ENCODE results near the gene JRKL.

DNA sequence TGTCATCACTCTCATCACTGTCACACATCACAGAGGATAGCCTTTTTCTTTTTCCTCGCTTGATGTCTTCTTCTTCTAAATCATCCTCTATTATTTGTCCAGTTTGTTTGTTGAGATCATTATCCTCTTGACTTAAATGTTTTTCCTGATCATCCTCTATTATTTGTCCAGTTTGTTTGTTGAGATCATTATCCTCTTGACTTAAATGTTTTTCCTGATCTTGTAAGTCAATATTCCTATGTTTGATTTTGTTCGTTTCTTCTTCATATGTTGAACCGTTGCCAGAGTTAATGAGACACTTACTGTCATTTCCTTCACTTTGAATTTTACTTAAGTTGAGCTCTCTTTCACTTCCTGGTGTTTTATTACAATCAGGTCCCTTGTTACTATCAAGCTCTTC is 5.7 kb upstream of the JRKL start:
- TF ChIP-seq, protein P1, sequence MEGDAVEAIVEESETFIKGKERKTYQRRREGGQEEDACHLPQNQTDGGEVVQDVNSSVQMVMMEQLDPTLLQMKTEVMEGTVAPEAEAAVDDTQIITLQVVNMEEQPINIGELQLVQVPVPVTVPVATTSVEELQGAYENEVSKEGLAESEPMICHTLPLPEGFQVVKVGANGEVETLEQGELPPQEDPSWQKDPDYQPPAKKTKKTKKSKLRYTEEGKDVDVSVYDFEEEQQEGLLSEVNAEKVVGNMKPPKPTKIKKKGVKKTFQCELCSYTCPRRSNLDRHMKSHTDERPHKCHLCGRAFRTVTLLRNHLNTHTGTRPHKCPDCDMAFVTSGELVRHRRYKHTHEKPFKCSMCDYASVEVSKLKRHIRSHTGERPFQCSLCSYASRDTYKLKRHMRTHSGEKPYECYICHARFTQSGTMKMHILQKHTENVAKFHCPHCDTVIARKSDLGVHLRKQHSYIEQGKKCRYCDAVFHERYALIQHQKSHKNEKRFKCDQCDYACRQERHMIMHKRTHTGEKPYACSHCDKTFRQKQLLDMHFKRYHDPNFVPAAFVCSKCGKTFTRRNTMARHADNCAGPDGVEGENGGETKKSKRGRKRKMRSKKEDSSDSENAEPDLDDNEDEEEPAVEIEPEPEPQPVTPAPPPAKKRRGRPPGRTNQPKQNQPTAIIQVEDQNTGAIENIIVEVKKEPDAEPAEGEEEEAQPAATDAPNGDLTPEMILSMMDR (conservative IDR thresholded peaks at IDR 0.05 in 1 of 2, IDR thresholded peaks at IDR 0.05 in 1 of 2; ENCODE audit: extremely low read depth in 1 of 2, insufficient read depth in 1 of 2, low read depth in 1 of 2, low read length in 2 of 2) = no peak
- TF ChIP-seq EZH2 (IDR thresholded peaks at IDR 0.05; ENCODE audit: borderline replicate concordance, low read length) = no peak

Measured in mammary epithelial cell (primary cell).